ENCODE measurements around the gene STRN.

The STRN gene

GRCh38 chr2:36824273-36824672, 142.1 kb downstream of the STRN start:
- H3K27ac ChIP-seq: no peak overlapping the region
- TF ChIP-seq, protein P1, sequence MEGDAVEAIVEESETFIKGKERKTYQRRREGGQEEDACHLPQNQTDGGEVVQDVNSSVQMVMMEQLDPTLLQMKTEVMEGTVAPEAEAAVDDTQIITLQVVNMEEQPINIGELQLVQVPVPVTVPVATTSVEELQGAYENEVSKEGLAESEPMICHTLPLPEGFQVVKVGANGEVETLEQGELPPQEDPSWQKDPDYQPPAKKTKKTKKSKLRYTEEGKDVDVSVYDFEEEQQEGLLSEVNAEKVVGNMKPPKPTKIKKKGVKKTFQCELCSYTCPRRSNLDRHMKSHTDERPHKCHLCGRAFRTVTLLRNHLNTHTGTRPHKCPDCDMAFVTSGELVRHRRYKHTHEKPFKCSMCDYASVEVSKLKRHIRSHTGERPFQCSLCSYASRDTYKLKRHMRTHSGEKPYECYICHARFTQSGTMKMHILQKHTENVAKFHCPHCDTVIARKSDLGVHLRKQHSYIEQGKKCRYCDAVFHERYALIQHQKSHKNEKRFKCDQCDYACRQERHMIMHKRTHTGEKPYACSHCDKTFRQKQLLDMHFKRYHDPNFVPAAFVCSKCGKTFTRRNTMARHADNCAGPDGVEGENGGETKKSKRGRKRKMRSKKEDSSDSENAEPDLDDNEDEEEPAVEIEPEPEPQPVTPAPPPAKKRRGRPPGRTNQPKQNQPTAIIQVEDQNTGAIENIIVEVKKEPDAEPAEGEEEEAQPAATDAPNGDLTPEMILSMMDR (IDR thresholded peaks at IDR 0.05): no peak
- TF ChIP-seq ZFX (IDR thresholded peaks at IDR 0.05; ENCODE audit: borderline replicate concordance): no peak

- no peak overlapping the region for H3K27ac ChIP-seq
- no peak for TF ChIP-seq ZFX (IDR thresholded peaks at IDR 0.05; ENCODE audit: borderline replicate concordance)
- TF ChIP-seq, protein P1 (IDR thresholded peaks at IDR 0.05): no peak
These were observed 142.5 kb downstream of the STRN start for GRCh38 chr2:36823862-36824261.

- H3K27ac ChIP-seq: peak overlapping the region; percentile 92
- TF ChIP-seq ZFX (IDR thresholded peaks at IDR 0.05; ENCODE audit: borderline replicate concordance): no peak
- TF ChIP-seq, protein P1 (IDR thresholded peaks at IDR 0.05): no peak
These were observed 145.3 kb downstream of the STRN start for GRCh38 chr2:36820942-36821605.

DNA sequence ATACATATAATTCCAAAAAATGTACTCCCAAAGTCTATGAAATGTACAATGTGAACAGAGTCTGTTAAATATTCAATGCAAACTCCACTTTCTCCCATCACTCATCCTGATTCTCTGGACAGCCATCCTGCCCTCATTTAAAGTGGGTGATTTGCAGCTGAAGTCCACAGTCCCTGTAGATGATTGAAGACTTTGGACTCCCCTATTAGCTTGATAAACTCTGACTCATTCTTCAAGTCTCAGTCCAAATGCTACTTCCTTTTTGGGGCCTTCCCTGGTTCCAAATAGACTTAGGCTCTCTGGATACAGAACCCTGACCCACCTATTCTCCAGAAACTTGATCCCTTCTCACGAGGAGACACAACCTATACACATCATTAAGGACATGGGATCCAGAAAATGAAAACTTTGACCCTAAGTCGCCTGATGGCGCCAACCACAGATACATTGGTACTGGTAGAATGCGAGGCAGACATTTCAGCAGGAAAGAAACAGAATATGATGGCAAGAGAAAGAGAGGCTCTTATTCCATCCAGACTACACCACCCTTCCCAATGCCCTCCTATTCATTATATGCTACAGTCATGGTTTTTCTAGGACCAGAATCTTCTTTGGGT, 147.1 kb downstream of the STRN start:
- TF ChIP-seq, protein P1 (IDR thresholded peaks at IDR 0.05): peak; percentile 33; the same call in 1 of the 2 replicates
- no peak for TF ChIP-seq ZFX (IDR thresholded peaks at IDR 0.05; ENCODE audit: borderline replicate concordance)
- H3K27ac ChIP-seq: peak overlapping the region; percentile 92; the same call in 1 of the 2 replicates

DNA sequence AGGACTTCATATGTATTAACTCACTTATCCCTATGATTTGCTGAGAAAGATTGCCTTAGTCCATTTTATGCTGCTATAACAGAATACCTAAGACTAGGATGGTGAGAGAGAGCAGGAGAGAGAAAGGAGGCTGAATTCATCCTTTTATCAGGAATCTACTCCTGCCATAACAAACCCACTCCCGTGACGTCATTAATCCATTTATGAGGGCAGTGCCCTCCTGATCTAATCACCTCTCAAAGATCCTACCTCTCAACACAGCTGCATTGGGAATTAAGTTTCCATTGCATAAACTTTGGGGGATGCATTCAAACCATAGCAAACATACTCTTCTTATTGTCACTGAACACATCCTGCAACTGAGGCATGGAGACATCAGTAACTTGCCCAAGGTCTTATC, 147.8 kb downstream of the STRN start:
- H3K27ac ChIP-seq: no peak overlapping the region
- TF ChIP-seq, protein P1 (IDR thresholded peaks at IDR 0.05): no peak
- TF ChIP-seq ZFX (IDR thresholded peaks at IDR 0.05; ENCODE audit: borderline replicate concordance): no peak

GRCh38 chr2:36812196-36812595, 154.1 kb downstream of the STRN start:
- no peak overlapping the region for H3K27ac ChIP-seq
- TF ChIP-seq, protein P1 (IDR thresholded peaks at IDR 0.05): peak; percentile 34
- TF ChIP-seq ZFX (IDR thresholded peaks at IDR 0.05; ENCODE audit: borderline replicate concordance): no peak

GRCh38 chr2:36811071-36811470, 155.3 kb downstream of the STRN start:
- H3K27ac ChIP-seq: no peak overlapping the region
- TF ChIP-seq ZFX (IDR thresholded peaks at IDR 0.05; ENCODE audit: borderline replicate concordance): no peak
- TF ChIP-seq, protein P1 (IDR thresholded peaks at IDR 0.05): no peak
